Non-pigmented ciliary epithelial cell (primary cell): ENCODE measurements around the gene UBE2J2.
"Not testable (repeated sequence)": the region's sequence is repeated elsewhere in the genome, so short reads cannot be mapped to it uniquely, and the experiment has no call there.

Experiments used
- DNase-seq: peaks from one replicate; pipeline ENCODE4 v3.0.0-alpha.2; 2010; ENCODE audit warnings: low read depth

UBE2J2 gene

DNA sequence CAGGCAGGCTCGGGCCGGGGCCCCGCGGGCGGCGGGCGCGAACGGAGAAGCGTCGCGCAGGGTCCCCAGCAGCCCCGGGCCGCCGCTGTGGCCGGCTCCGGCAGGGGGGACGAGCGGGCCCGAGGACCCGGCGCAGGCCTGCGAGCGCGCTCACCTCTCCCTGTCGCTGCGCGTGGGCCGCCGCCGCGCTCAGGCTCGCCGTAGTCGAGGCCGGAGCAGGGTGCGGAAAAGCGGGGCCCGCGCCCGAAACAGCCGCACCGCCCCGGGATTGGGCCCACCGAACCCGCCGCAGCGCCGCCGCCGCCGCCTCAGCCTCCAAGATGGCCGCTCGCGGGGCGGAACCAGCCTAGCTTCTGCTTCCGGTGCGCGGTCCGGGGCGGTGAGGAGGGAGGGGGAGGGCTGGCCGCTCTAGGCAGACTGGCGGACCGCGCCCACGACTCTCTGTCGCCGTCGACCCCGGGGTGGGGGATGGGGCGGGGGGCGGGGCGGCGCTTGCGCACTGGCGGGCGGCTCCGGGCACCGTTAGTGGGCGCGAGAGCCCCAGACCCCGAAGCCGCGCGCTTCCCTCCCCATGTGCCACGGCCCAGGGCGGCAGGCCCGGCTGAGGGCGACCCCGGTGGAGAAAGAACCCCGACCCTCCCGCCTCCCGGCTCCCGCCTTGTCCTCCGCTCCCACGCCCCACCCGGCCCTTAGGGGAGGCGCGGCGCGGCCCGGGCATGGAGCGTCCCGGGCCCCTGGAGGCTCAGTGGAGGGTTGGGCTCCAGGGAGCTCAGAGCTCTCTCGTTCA is at the start of gene UBE2J2:
Gene UBE2J2 (minus strand): TSS at position 343 of the 787 bp plus-strand sequence. CDS start 5,862 bp downstream, outside the sequence.
- DNase-seq, result peak; percentile 48

- DNase-seq, result no peak
Measured at GRCh38 chr1:1322952-1323351, 49.3 kb upstream of the UBE2J2 start.

- no peak for DNase-seq
Measured at GRCh38 chr1:1322418-1322817, 48.8 kb upstream of the UBE2J2 start.

- DNase-seq, result no peak
Measured at GRCh38 chr1:1321477-1321876, 47.8 kb upstream of the UBE2J2 start.

- DNase-seq, result no peak
Measured at GRCh38 chr1:1320666-1321448, 47.2 kb upstream of the UBE2J2 start.

GRCh38 chr1:1319646-1319941 is 45.9 kb upstream of the UBE2J2 start:
- DNase-seq, result no peak

GRCh38 chr1:1318777-1319645 is 45.4 kb upstream of the UBE2J2 start:
- no peak for DNase-seq

DNA sequence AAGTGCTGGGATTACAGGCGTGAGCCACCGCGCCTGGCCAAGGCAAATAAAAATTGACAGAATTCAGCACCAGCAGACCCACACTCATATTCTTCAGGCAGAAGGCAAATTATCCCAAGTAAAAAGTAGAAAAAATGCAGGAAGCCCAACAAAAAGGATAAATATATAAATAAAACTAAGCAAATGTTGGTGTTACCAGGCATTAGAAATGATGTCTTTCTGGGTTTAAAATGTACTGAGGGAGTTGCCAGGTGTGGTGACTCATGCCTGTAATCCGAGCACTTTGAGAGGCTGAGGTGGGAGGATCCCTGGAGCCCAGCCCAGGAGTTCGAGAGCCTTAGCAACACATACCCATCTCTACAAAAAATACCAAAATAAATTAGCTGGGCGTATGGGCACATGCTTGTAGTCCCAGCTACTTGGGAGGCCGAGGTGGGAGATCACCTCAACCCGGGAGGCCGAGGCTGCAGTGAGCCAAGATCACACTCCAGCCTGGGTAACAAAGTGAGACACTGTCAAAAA is 44.5 kb upstream of the UBE2J2 start:
- DNase-seq, result peak; percentile 86

- DNase-seq, result no peak
Measured at GRCh38 chr1:1317420-1317819, 43.8 kb upstream of the UBE2J2 start.

GRCh38 chr1:1316199-1316598 is 42.5 kb upstream of the UBE2J2 start:
- not testable (repeated sequence) for DNase-seq

DNA sequence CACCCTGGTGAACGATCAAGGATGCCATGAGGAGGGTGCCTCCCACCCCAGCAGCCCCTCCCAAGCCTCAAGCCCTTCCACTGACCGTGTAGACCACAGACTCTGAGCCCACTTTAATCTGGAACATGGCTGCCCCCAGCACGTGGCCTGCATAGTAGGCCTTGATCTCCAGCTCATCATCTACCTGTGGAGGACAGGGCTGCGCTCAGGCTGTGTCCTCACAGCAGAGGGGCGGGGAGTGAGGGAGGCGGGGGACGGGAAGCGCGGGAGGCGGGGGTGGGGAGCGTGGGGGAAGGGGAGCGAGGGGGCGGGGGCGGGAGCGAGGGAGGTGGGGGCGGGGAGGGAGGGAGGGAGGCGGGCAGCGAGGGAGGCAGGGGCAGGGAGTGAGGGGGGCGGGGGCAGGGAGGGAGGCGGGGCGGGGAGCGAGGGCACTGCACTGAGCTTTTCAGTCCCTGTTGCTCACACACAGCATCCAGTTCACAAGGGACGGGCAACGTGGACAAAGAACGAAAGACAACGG is 41.8 kb upstream of the UBE2J2 start:
- DNase-seq, result no peak

DNA sequence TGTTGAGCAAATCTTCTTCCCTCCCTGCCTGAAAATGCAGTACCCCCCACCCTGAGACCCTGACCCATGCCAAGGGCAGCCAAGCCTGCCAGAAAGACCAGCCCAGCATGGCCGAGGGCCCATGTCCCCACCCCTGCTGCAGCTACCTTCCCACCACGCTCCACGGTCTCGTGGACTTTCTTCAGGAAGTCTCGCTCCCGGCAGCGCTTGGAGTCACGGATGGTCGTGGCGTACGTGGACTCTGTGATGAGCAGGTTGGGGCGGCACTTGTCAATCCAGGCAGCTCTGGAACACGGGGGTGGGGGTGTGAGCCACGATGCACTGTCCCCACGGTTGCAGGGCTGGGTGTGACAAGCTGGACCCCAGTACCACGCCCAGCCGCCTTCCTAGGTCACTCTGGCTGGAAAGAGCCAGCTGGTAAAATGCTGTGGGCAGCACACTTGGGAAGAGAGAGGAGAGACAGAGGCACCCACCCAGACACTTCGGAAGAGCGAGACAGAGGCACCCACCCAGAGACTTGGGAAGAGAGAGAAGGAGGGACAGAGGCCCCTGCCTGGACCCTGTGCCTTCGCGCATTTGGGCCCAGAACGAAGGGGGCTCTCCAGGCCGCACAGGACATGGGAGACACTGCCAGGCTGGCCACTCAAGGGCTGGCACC is 41.2 kb upstream of the UBE2J2 start:
- DNase-seq, result no peak

GRCh38 chr1:1314237-1314586 is 40.6 kb upstream of the UBE2J2 start:
- DNase-seq, result no peak

DNA sequence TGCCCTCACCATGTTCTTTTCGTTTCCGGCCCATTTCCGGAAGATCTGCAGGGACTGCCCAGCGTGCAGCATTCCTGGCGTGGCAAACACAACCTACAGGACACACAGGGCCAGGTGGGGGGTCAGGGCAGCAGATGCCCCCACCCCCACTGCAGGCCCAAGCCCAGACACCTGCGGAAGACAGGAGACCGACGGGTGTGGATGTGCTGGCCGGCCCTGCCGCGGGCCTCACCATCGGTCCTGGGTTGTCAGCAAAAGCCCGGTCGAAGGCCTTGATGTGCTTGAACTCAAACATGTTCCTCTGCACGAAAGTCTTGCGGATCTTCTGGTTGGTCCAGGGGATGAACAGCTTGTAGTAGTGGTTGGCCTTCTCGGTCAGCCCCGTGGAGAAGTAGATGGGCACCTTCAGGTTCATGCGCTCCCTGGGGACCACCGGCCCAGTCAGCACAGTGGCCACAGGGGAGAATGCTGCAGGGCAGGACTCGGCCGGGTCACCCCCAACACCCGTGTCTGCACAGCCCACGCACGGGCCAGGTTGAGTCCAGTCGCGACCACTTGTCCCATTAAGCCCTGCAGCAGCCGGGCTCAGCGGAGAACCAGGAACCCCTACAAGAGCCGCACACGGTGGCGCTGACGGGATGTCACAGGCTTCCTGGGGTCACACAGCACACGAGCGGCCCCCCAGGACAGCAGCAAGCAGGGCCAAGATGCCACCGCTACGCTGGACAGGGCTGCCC is 40.0 kb upstream of the UBE2J2 start:
- DNase-seq, result no peak

- DNase-seq, result no peak
Measured at GRCh38 chr1:1312450-1313314, 39.0 kb upstream of the UBE2J2 start.

GRCh38 chr1:1311107-1312104 is 37.8 kb upstream of the UBE2J2 start:
- DNase-seq, result no peak

DNA sequence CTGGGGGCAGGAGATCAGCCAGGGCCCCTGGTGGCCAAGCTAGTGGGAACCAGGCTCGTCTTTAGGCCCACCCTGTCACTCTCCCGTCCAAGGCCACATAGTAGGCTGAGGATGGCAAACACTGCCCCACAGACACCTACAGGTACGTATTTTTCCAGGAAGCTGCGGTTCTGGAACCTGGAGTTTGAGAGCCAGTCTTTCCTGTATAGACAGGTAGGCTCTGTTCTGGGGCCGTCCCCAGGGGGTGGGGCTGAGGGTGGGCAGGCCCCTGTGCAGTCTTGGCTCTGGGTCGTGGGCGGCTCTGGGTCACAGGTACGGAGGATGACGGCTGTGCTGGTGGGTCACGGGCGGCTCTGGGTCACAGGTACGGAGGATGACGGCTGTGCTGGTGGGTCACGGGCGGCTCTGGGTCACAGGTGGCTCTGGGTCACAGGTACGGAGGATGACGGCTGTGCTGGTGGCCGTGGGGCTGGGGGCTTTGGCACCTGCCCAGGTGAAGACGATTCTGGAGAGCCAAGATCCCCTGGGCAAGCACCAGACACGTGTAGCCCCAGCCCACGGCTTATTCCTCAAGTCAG is 36.9 kb upstream of the UBE2J2 start:
- DNase-seq, result no peak

- DNase-seq, result no peak
Measured at GRCh38 chr1:1310109-1310385, 36.4 kb upstream of the UBE2J2 start.
